Kidney (tissue), 14 donors: ENCODE data around the gene RAD18. TPM values are rescaled to one million over a fixed set of nuclear protein-coding genes. Genes with fewer than 3 reads are reported as not detected.

ENCODE experiments used
- DNase-seq, 5 donors: peaks; one replicate each; pipeline ENCODE4 v3.0.0-alpha.2; 2013 to 2020
- FAIRE-seq: peaks from 2 replicates; lab custom pipeline; 2012; peaks lifted over from hg19 to GRCh38; lab: Jason Lieb, UNC
- H3K27ac ChIP-seq, 2 donors: one replicate each; pipeline ENCODE4 v1.7.0; 2013; ENCODE audit warnings: low read depth in 2 of 2, low read length in 2 of 2, inconsistent platforms in 1 of 2
- H3K27me3 ChIP-seq: one replicate; pipeline ENCODE4 v1.7.1; 2013; ENCODE audit warnings: low read length, inconsistent platforms; ENCODE audit not compliant: control insufficient read depth, insufficient read depth
- H3K36me3 ChIP-seq, 3 donors: one replicate each; pipeline versions ENCODE4 v1.7.0 to v1.7.1; 2013; ENCODE audit warnings: low read length in 3 of 3, control low read depth in 1 of 3, inconsistent platforms in 1 of 3; ENCODE audit not compliant: insufficient read depth in 3 of 3, control insufficient read depth in 2 of 3
- H3K4me1 ChIP-seq, 3 donors: one replicate each; pipeline versions ENCODE4 v1.7.0 to v1.7.1; 2013; ENCODE audit warnings: low read length in 3 of 3, inconsistent platforms in 1 of 3, low read depth in 1 of 3; ENCODE audit not compliant: control insufficient read depth in 2 of 3, insufficient read depth in 2 of 3
- H3K4me3 ChIP-seq, 3 donors: one replicate each; pipeline versions ENCODE4 v1.7.0 to v1.8.1; 2013; ENCODE audit warnings: low read length in 3 of 3, control low read depth in 1 of 3, inconsistent platforms in 1 of 3
- H3K9ac ChIP-seq, 3 donors: one replicate each; pipeline versions ENCODE4 v1.7.0 to v1.7.1; 2013; ENCODE audit warnings: low read length in 3 of 3, control low read depth in 1 of 3, inconsistent platforms in 1 of 3
- H3K9me3 ChIP-seq, 3 donors: one replicate each; pipeline versions ENCODE4 v1.7.0 to v1.7.1; 2013; ENCODE audit warnings: low read length in 3 of 3, control low read depth in 1 of 3, inconsistent platforms in 1 of 3; ENCODE audit not compliant: control insufficient read depth in 2 of 3, insufficient read depth in 1 of 3
- intact Hi-C: fragments of 100-400 bp; cut with DNase I; formaldehyde crosslinking; loops from one replicate; pipeline ENCODE4 v1.11.1; 2022
- polyA plus RNA-seq: library from polyadenylated mRNA; stranded (reverse); fragments of 350-450 nt; fragmentation: Illumina TruSeq; extraction: RNeasy Lipid Tissue Mini Kit (QIAGEN cat#74804); gene quantifications from one replicate; pipeline ENCODE4 v1.2.3, GENCODE V29; 2014; ENCODE audit warnings: low read depth, low replicate concordance; ENCODE audit not compliant: insufficient read depth
- total RNA-seq: library from RNA; stranded (reverse); fragmentation: NEBNext Ultra II Directional; extraction: Animal tissue kit (Norgen Biotek cat#: 25700); gene quantifications from one replicate; pipeline ENCODE4 v1.2.1, GENCODE V29; 2021
- TF ChIP-seq, protein P1 (sequence below): IDR thresholded peaks from 3 replicates; pipeline ENCODE4 v1.5.1; 2012; ENCODE audit warnings: mild to moderate bottlenecking, moderate library complexity, borderline replicate concordance; ENCODE audit not compliant: insufficient read depth; ENCODE audit errors: extremely low read depth
- donor health status: control.
- donor health status: control.
- donor health status: control.
- donor health status: control.
- donor health status: control.
- donor health status: DM: yes; HTN: yes; CAD: no.
- donor health status: Normal renal cell carcinoma (clear cell type).

Gene RAD18
- total and polyA plus RNA-seq, 2 donors from 2014 or later: 3.1 to 8.0 TPM

DNA sequence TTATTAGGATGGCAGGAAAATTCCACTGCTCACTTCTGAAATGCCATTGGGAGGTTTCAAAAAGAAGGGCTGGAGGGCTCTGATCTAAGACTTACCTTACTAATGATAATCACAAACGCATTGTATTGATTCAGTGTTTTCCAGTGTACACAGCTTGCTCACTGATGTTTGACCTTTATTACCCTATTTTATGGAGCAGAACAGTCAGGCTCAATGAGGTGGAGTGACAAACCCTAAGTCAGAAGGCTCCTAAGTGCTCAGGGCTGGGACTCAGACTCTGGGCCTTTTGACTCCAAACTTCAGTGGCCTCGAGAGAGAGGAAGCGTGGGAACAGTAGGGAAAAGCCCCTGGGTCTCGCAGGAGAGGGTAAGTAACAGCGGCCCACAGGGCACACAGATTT, 20.3 kb upstream of the RAD18 start:
- intact Hi-C loops: no loop called here
- Histone ChIP-seq H3K4me1 (no peaks in the 10 kb centered on the region), H3K9me3 (no peaks in the 10 kb centered on the region), H3K36me3 (no peaks in the 10 kb centered on the region), H3K9ac (no peak overlapping the region), H3K27me3 (no peaks in the 10 kb centered on the region), H3K4me3 (no peak overlapping the region), H3K27ac (no peak overlapping the region)
- FAIRE-seq: no peak
- DNase-seq: no peak
- TF ChIP-seq, protein P1, sequence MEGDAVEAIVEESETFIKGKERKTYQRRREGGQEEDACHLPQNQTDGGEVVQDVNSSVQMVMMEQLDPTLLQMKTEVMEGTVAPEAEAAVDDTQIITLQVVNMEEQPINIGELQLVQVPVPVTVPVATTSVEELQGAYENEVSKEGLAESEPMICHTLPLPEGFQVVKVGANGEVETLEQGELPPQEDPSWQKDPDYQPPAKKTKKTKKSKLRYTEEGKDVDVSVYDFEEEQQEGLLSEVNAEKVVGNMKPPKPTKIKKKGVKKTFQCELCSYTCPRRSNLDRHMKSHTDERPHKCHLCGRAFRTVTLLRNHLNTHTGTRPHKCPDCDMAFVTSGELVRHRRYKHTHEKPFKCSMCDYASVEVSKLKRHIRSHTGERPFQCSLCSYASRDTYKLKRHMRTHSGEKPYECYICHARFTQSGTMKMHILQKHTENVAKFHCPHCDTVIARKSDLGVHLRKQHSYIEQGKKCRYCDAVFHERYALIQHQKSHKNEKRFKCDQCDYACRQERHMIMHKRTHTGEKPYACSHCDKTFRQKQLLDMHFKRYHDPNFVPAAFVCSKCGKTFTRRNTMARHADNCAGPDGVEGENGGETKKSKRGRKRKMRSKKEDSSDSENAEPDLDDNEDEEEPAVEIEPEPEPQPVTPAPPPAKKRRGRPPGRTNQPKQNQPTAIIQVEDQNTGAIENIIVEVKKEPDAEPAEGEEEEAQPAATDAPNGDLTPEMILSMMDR: no peak

DNA sequence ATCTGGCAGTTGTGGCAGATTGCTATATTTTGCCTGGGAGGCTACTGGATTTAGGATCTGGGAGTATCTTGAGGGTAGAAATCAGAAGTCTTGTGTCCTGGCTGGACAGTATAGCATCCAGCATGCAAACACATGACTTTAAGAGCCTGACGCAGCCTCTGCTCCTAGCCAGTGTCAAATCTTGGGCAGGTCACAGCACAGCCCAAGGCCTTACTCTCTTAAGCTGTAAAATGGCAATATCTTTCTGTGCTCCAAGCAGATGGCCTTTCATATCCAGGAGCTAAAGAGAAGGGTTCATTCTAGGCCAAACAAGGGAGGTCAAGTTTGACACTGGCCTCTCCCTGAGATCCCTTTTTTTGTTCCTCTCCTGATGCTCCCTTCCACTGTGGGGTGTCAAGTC, 19.8 kb upstream of the RAD18 start:
- H3K4me1 ChIP-seq: no peaks in the 10 kb centered on the region
- intact Hi-C loops: no loop called here
- no peaks in the 10 kb centered on the region for H3K9me3 ChIP-seq
- H3K9ac ChIP-seq: no peak overlapping the region
- DNase-seq (peak in 1 of 5 donors; percentile 7), FAIRE-seq (no peak)
- no peak overlapping the region for H3K27ac ChIP-seq
- TF ChIP-seq, protein P1: no peak
- no peak overlapping the region for H3K4me3 ChIP-seq
- H3K36me3 ChIP-seq: no peaks in the 10 kb centered on the region
- no peaks in the 10 kb centered on the region for H3K27me3 ChIP-seq

DNA sequence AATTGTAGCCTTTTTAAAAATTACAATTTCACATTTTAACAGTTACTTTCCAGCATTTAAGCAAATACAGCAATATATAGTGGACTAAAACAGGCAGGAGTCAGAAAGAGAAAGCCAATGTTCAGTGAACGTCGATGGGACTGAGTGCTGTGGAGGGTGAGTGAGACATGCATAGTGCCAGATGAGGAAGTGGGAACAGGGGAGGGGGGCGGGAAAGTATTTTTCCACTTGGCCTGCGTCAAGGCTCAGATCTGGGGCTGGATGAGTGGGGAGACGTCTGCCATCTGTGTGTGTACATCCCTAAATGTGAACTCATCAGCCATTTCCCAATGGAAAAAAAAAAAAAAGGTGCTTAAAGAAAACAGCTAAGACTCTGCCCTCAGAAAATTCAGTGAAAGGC, 19.2 kb upstream of the RAD18 start:
- Histone ChIP-seq H3K27me3 (no peaks in the 10 kb centered on the region), H3K4me1 (no peaks in the 10 kb centered on the region), H3K9ac (no peak overlapping the region), H3K27ac (no peak overlapping the region), H3K36me3 (no peaks in the 10 kb centered on the region), H3K4me3 (no peak overlapping the region), H3K9me3 (no peaks in the 10 kb centered on the region)
- peak in 1 of 5 donors; percentile 9 for DNase-seq
- no peak for FAIRE-seq
- TF ChIP-seq, protein P1: no peak
- intact Hi-C loops: no loop called here

DNA sequence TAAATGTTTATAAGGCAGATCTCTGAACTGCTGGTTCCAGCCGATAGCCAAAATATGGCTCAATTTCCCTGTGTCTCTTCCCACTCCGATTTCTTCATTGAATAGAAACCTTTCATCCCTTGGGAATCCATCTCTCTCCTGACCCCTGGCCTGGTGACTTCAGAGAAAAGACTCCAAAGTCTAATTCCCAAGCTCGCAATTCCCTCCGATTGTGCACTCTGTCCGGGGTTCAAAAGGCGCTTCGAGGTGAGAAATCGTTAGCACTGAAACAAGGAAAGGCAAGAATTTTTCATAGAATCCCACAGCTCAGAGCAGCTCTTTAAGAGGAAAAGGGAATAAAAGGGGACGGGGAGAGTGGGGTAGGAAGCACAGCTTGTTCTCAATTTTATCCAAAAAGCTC, 18.4 kb upstream of the RAD18 start:
- no peak overlapping the region for H3K27ac ChIP-seq
- no peak overlapping the region for H3K4me3 ChIP-seq
- H3K4me1 ChIP-seq: no peaks in the 10 kb centered on the region
- FAIRE-seq (no peak), DNase-seq (peak in 1 of 5 donors; percentile 3)
- intact Hi-C loops: no loop called here
- no peaks in the 10 kb centered on the region for H3K27me3 ChIP-seq
- TF ChIP-seq, protein P1: no peak
- no peaks in the 10 kb centered on the region for H3K36me3 ChIP-seq
- no peaks in the 10 kb centered on the region for H3K9me3 ChIP-seq
- H3K9ac ChIP-seq: no peak overlapping the region
